LHCN-M2 (cell line): Measurements from ENCODE around the gene LRRC59. TPM values are rescaled to one million over a fixed set of nuclear protein-coding genes. Genes with fewer than 3 reads are reported as not detected.
"Not testable (repeated sequence)": the region's sequence is repeated elsewhere in the genome, so short reads cannot be mapped to it uniquely, and the experiment has no call there.

Experiments used
- DNase-seq: peaks from one replicate; pipeline ENCODE4 v3.0.0-alpha.2; 2012; ENCODE audit warnings: low read depth
- total RNA-seq: library from RNA; depleted of rRNA; stranded (reverse); fragments of >200 nt; gene quantifications from 2 replicates; pipeline ENCODE4 v1.2.3, GENCODE V29; 2014; rRNA removed

LRRC59 gene
- total RNA-seq, 1 experiment from 2014 or later = 165 TPM

GRCh38 chr17:50347117-50347893 lies 50.0 kb downstream of the LRRC59 start:
- DNase-seq = no peak

GRCh38 chr17:50346313-50347116 lies 50.8 kb downstream of the LRRC59 start:
- DNase-seq = no peak

GRCh38 chr17:50345432-50346312 lies 51.7 kb downstream of the LRRC59 start, which contains the start of gene XYLT2:
Gene XYLT2, plus strand, starts transcription at chr17:50346126. Its CDS starts 15 bp downstream, at chr17:50346141.
- peak; percentile 83 for DNase-seq

GRCh38 chr17:50344731-50345365 lies 52.5 kb downstream of the LRRC59 start:
- no peak for DNase-seq

- no peak for DNase-seq
These were observed 57.9 kb downstream of the LRRC59 start for GRCh38 chr17:50339381-50339780.

- no peak for DNase-seq
These were observed 58.7 kb downstream of the LRRC59 start for GRCh38 chr17:50338645-50339044.

- no peak for DNase-seq
These were observed 59.4 kb downstream of the LRRC59 start for GRCh38 chr17:50337956-50338355.

- not testable (repeated sequence) for DNase-seq
These were observed 63.8 kb downstream of the LRRC59 start for GRCh38 chr17:50333291-50334057.

GRCh38 chr17:50332196-50332595 lies 65.1 kb downstream of the LRRC59 start:
- DNase-seq = peak; percentile 37

Other genes starting within 250 kb of the LRRC59 start
- 40.6 and 42.7 TPM in 2 replicates for gene PPP1R9B, start 246.8 kb downstream of the LRRC59 start, total RNA-seq
- 200 and 207 TPM in 2 replicates for gene SGCA, start 231.5 kb downstream of the LRRC59 start, total RNA-seq
- 339 and 356 TPM in 2 replicates for gene COL1A1, start 195.9 kb downstream of the LRRC59 start, total RNA-seq
- gene TMEM92, start 123.1 kb downstream of the LRRC59 start, total RNA-seq = not detected in 2 replicates
- gene XYLT2, start 51.4 kb downstream of the LRRC59 start, total RNA-seq = 41.4 and 48.9 TPM in 2 replicates
- 79.4 and 81.1 TPM in 2 replicates for gene MRPL27, start 24.3 kb downstream of the LRRC59 start, total RNA-seq
- gene EME1, start 24.3 kb downstream of the LRRC59 start, total RNA-seq = 13.9 and 18.1 TPM in 2 replicates
- 16.6 and 17.0 TPM in 2 replicates for gene ACSF2, start 28.7 kb upstream of the LRRC59 start, total RNA-seq
- gene CHAD, start 71.4 kb upstream of the LRRC59 start, total RNA-seq = not detected in 2 replicates
- 17.8 and 23.2 TPM in 2 replicates for gene RSAD1, start 81.3 kb upstream of the LRRC59 start, total RNA-seq
- 0.34 and 0.83 TPM in 2 replicates for gene MYCBPAP, start 110.9 kb upstream of the LRRC59 start, total RNA-seq
- 0.11 TPM in 1 of 2 replicates, not detected in the other for gene EPN3, start 135.2 kb upstream of the LRRC59 start, total RNA-seq
- gene SPATA20, start 149.7 kb upstream of the LRRC59 start, total RNA-seq = 82.7 and 84.9 TPM in 2 replicates
- gene CACNA1G, start 163.2 kb upstream of the LRRC59 start, total RNA-seq = under 0.01 and 0.06 TPM in 2 replicates
- gene ABCC3, start 237.4 kb upstream of the LRRC59 start, total RNA-seq = 4.9 and 7.6 TPM in 2 replicates